Measurements from ENCODE around the gene CTSK.
"Not testable (repeated sequence)": the region's sequence is repeated elsewhere in the genome, so short reads cannot be mapped to it uniquely, and the experiment has no call there.

The CTSK gene

DNA sequence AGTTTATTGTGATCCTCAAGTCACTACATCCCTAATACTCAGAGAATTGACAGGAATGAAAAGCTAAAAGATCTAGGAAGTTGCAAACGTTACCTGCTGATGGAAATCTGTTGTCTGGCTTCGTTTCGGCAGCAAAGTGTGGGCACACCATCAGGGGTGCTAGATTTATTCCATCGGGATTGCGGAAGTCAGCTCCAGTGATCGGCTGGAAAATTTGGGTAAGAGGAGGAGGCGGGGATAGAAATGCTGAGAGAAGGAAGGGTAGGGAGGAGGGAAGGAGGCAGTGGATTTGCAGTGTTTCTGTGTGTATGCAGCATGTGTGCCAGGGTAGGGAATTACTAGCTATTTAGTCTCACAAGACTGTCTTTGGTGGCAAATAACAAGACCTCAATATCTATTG, at the start of gene CTSK:
Gene CTSK, minus strand, starts transcription at position 140 of the 400 bp plus-strand sequence. CDS start 1,455 bp downstream, outside the sequence.
- DNase-seq = no peak

DNA sequence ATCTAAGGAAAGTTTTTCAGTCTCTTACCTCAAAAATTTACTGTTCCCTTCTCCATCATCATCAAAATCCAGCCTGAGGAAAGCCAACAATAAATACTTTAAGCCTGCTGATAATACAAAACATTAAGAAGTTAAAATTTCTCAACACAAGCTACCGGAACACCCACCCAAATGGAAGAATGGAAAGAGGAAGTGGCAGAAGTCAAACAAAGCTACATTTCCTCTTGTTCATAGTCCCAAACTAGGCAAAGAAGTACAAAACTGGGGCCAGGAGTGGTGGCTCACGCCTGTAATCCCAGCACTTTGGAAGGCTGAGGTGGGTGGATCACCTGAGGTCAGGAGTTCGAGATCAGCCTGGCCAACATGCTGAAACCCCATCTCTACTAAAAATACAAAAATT, 44.7 kb upstream of the CTSK start:
- DNase-seq = not testable (repeated sequence)

DNA sequence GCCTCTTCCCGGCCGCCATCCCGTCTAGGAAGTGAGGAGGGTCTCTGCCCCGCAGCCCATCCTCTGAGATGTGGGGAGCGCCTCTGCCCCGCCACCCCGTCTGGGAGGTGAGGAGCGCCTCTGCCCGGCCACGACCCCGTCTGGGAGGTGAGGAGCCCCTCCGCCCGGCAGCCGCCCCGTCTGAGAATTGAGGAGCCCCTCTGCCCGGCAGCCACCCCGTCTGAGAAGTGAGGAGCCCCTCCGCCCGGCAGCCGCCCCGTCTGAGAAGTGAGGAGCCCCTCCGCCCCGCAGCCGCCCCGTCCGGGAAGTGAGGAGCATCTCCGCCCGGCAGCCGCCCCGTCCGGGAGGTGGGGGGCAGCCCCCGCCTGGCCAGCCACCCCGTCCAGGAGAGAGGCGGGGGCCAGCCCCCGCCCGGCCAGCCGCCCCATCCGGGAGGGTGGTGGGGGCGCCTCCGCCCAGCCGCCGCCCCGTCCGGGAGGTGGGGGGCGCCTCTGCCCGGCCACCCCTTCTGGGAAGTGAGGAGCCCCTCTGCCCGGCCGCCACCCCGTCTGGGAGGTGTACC, 42.8 kb upstream of the CTSK start:
- not testable (repeated sequence) for DNase-seq

DNA sequence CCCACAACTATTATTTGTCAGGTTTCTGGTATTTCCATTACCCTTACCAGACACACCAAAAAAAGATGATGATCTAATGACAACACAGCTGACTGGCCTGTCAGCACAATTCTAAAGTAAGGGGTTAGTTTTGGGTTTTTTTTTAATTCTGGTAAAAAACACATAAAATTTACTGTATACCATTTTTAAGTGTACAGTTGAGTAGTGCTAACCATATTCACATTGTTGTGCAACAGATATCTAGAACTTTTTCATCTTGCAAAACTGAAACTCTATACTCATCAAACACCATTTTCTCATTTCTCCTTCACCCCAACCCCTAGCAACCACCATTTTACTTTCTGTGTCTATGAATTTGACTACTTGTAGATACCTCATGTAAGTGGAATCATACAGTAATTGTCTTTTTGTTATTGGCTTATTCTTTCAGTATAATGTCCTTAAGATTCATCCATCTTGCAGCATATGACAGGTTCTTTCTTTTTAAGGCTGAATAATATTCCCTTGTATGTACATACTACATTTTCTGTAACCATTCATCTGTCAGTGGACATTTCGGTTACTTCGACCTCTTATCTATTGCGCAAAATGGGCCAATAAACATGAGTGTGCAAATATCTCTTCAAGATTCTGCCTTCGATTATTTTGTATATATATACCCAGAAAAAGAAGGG, 38.5 kb upstream of the CTSK start:
- DNase-seq = no peak

DNA sequence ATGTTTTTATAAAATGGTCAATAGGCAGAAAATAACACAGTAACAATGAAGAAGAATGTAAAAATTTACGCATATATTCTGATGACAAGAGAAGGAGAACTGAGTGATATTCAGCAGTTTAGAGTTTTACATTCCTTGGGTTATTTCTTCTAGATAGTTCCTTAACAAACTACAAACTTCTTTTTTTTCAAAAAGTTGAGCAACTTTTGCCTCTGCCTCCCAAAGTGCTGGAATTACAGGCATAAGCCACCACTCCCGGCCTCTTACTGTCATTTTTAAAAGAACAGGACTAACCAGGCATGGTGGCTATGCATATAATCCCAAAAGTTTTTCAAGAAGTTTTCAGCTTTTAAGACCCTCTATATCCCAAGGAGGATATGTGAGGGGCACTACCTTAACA, 35.4 kb upstream of the CTSK start:
- DNase-seq = no peak

DNA sequence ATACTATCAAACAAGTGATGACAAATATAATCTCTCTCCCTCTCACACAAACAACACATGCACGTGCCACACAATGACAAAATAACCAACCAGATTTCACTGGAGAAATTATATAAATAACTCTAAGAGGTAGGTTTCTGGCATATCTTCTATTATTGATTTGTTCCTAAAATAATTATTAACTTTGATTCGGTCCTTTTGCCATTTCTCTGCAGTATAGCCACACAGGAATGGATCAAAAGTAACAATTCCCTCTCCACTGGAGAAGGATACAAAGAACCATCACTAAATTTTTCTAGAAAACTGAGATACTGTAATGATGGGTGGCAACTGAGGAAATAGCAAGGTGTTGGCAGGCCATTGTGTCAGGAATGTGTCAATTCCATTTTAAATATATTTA, 34.9 kb upstream of the CTSK start:
- DNase-seq = no peak

DNA sequence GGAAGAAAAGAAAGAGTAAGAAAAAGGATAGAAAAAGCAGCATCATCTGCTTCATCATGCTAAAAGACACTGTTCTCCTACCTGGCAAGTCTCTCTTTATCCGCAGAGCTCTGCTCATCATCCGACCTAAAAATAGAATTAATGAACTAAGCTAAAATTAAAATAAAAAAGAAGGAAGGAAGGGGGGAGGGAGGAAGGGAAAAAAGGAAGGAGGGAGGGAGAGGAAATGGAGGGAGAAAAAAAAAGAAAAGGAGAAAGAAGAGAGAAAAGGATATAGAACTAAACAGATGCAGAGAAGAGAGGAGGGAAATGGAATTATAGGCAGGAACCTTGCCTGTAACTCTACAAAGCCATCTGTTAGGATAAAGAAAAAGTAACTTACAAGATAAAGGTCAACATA, 34.3 kb upstream of the CTSK start:
- no peak for DNase-seq

DNA sequence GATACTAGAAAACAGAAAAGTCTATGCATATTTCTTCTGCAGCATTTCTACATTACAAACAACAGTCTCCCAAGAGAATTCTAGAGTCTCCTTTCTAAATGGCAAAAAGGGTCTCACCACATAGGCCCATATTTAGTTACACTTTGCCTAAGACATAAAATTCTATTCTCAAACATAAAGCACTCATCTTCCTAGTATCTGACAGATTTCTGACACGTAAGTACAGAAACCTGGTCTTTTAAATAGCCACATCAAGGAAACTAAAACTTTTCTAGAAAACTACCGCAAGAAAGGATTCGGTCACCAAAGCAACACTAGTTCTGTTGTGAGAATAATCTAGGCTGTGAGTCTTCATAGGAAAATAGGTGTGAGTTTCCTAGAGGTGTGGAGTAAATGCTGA, 33.6 kb upstream of the CTSK start:
- DNase-seq = no peak

DNA sequence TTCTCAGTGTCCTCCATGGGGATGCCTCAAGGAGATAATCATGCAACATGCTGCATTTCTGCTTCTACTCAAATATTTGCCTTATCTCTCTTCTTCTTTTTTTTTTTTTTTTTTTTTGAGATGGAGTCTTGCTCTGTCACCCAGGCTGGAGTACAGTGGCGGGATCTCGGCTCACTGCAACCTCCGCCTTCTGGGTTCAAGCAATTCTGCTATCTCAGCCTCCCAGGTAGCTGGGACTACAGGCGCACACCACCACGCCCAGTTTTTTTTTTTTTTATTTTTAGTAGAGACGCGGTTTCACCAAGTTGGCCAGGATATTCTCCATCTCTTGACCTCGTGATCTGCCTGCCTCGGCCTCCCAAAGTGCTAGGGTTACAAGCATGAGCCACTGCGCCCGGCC, 32.8 kb upstream of the CTSK start:
- DNase-seq = not testable (repeated sequence)

DNA sequence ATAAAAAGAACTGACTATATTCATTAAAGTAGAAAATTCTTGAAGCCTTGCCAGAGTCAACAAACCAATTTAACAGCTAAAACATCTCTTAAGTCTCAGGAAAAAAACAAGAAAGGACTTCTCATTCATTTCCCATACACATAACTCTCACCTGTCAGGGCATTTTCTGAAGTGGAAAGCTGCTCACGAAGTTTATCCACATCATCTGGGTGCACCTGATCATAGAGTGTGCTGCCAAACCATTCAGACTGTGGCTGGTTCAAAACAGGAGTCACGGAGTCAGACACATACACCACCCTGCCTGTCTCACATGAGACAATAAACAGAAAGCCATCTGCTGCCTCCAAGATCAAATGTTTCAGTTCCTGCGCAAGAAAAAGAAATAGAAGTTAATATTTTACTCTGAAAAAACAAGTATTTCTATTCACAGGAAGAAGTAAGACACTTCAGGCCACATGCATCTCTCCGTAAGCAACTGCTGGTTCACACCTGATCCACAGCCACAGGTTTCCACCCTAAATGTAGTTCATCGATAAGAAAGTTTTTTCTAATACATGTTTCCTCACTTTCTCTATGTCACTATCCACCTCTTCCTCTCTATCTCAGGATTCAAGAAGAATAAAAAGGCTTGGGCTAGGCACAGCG, 28.2 kb upstream of the CTSK start:
- DNase-seq = no peak

DNA sequence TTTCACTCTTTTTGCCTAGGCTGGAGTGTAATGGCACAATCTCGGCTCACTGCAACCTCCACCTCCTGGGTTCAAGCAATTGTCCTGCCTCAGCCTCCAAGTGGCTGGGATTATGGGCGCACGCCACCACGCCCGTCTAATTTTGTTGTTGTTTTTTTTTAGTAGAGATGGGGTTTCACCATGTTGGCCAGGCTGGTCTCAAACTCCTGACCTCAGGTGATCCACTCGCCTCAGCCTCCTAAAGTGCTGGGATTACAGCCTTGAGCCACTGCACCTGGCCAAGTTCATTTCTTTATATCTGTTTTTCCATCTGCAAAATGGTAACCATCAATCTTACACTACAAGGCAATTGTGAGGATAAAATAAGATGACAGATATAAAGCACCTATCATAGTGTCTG, 25.9 kb upstream of the CTSK start:
- not testable (repeated sequence) for DNase-seq

DNA sequence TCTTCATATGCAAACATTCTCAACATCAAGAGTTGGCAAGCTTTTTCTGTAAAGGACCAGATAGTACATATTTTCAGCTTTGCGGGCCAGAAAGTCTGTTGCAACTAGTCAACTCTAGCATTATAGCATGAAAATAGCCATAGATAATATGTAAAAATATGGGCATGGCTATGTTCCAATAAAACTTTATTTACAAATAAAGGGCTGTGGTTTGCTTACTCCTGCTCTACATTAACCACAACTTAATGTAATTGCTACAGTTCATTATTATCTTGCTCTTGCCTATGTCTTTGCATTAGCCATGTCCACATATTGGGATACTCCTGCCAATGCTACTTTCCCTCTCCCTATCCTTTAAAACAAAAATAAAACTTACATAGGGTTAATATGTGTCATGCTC, 24.5 kb upstream of the CTSK start:
- DNase-seq = no peak

DNA sequence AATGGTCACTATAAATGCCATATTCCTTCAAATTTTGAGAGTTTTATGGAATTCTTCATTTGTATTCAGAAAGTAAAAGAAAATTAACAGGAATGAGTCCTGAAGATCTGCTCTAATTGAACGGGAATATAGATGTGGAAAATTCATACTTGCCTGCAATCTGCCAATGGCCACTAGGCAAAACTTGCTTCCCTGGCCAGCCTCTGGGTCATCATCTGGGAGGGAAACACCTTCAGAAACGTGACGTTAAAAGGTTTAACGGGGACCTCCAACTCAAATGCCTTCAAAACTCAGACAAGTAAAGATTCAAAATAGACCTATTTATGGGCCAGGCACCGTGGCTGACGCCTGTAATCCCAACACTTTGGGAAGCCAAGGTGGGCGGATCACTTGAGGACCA, 21.7 kb upstream of the CTSK start:
- no peak for DNase-seq

DNA sequence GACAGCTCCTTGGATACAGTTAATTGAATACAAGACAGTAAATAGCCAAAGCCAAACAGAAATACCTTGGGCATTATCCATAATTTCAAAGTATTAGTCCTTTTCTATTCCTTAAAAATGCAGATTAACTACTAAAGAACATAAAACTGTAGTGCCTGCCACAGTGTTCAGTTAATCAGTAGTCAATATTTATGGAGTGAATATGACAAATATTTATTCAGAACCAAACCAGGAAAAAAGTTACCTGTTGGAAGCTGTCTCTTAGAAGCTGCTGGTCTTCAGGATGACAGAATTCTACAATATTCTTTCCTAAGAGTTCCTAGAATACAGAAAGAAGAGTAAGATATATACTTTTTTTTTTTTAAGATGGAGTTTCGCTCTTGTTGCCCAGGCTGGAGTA, 18.2 kb upstream of the CTSK start:
- DNase-seq = no peak

DNA sequence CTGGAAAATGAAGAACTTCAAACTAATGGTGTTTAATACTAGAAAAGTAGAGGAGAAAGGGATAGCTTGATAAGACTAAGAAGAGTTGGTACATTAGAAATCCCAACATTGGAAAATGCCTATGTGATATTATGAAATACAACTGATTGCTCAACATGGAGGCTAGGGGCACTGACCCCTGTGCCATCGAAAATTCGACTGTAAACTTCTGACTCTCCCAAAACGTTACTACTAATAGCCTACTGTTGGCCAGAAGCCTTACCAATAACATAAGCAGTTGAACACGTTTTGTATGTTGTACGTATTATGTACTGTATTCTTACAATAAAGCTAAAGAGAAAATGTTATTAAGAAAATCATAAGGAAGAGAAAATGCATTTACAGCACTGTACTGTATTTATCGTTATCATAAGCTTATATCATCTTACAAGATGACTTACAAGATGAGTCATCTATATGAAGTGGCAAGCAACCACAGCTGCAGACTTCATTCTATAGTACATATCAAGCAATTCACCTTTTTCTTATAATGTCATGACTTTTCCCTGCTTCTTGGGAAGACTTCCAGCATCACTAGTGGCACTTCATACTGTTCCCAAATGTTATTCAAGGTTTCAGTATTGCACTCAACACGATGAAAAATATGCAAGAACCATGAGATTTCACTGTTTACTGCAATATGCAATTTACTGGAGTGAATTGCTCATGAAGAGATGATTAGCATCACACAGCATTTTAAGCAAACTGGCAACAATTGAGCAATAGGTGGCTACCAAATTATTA, 12.9 kb upstream of the CTSK start:
- DNase-seq = no peak

DNA sequence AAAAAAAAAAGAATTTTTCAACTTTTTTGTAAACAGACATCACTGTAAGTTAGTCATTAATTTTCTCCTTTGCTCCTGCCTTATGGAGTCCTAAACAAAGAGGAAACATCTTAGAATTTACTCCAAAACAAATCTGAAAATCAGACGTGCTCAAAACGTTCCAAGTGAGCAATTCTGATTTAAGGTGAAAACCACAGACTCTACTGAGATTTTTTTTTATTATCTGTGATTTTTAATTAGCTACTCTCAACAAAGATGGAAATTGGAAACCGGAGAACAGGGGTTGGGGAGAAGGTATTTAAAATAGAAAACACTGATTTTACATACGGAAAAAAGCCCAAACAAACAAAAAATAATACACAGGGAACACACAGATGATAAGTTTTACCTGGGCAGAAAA, 7.8 kb upstream of the CTSK start:
- no peak for DNase-seq

DNA sequence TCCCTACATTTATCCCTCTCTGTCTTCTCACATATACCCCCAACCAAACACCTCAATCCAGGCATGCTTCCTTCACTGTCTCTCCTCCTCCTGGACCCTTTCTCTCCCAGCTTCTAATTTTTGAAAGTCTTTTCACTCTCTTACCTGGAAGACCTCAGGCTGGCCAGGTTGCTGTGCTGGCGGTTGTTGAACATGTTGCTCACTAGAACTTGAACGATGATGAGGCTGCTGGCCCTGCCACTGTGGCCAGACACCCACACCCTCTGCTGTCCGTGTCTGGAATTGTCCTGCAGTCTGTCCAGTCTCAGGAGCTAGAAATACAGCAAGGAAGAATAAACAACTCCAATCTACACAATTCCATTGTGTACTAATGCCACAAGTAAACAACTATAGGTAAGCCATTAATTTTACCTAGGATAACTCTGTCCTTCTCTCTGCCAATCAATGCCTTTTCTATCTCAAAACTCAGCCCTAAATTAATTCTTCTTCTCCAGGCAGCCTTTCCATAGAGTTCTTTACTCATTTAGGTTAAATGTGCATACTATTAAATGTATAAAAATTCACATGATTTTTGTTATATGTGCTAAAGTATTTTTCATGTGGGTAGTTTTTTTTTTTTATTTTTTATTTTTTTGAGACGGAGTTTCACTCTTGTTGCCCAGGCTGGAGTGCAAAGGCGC, 5.1 kb upstream of the CTSK start:
- no peak for DNase-seq

DNA sequence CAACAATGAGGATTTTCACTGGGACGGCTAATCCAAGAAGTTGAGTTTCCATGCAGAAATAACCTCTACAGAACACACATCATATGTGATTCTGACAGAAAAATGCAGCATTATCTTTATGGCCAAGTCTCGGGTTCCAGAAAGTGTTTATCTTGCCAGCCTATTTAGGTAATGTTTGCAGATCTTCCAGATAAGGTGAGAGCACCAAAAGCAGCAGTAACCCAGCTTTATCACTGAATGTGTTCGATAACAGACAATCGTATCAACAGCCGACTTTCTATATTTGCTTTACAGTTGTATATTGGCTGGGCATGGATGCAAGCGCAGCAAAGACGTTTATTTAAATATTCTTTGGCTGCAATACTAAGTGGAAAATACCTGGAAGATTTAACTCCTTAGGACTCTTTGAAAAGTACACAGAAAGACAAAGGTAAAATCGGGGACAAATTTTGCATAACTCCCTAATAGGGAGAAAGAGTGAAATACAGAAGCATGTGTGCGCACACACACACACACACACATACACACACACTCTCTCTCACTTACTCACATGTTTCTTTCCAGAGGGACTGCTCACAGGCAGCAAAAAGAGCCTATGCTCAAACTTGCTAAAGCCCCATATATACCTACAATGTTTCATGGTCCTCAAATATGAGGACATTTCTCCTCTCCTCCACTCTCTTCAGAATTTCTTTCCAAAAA, 3.0 kb upstream of the CTSK start:
- DNase-seq = no peak

DNA sequence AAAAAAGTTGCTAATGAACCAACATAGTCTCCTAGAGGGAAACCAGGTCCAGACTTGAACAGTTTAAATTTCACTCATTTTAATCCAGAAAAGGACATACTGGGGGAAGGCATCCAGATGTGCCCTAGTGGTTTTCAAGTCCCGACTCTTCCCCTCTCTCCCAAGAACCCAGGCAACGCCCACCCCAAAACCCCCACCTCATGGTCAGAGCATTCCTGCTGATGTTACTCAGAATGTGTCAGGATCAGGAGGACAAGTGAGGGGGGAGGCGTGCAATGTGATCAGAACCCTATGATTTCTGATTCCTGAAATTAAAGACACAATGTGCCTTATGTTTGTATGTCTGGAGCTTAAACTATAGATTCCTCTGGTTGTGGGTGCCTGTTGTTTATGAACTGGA, 1.6 kb upstream of the CTSK start:
- DNase-seq = no peak

DNA sequence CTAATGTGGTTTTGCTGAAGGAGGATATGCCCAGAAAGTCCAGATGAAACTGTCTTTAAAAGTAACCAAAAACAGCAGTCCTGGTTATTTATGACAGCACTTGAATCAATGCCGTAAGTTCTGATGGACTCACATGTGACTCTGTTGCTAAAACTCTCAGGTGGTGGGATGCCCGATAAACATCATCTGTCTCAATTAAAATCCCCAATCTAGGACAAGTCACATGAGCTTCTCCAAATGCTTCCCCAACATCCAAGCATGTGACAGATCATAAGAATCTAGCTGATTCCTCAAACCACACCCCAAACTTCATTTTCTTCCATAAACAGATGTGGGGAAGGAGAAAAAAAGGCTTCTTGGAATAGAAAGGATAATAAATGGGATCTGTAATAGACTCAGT, 786 bp upstream of the CTSK start:
- DNase-seq = no peak

DNA sequence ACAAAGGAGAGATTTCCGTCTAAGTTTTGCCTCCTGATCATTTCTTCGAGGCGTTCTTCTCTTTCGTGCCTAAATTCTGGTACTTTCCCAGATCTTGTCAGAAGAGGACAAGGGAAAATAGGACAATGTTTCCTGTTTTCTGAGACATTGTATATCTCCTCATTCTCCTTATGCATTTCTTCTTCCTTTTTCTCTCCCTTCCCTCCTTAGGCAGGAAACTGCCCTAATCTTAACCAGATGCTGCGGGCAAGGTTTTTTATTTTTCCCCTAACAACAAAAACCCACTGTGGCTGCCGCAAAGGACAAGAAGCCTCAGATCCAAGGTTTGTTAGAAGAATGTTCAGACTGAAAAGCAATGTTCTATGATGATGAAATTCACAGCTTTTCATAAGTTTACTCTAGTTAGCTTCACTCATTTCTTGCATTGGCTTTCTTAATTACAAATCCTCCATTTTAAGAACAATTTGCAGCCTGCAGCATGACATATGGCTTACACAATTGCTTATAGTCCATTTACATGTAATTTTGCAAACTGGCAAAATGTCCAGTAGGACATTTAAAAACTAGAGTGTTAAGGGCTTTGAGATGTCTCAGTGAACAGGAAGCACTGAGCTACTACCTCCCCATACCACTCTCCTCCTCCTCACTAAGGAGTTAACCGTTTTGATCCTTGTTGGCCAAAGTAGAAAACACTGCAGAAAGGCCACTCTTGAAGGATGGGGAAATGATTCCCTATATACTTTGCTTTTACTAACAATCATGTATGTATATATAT, 624 bp downstream of the CTSK start:
- no peak for DNase-seq

DNA sequence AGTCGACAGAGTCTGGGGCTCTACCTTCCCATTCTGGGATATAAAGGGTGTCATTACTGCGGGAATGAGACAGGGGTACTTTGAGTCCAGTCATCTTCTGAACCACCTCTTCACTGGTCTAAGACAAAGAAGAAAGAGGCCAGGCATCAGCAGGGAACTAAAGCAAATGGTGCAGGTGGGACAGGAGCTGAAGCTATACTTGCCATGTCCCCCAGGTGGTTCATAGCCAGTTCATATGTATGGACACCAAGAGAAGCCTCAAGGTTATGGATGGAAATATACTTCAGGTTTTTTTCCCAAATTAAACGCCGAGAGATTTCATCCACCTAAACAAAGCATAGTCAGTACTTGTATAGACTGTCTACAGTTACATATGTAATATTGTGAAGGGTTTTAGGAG, 2.2 kb downstream of the CTSK start:
- DNase-seq = no peak

Measured in stimulated activated CD4-positive, alpha-beta T cell treated with anti-CD3 and anti-CD28 coated beads, Interleukin-4, amount 100 ng/mL, for 4 hours (primary cell).